Measurements from ENCODE around the gene EVI5. TPM values are rescaled to one million over a fixed set of nuclear protein-coding genes. Genes with fewer than 3 reads are reported as not detected.

The EVI5 gene
- total and polyA plus RNA-seq, 2 donors (not counting 1 experiment from before 2014, with no cell fraction given) = 1.5 to 36.3 TPM

DNA sequence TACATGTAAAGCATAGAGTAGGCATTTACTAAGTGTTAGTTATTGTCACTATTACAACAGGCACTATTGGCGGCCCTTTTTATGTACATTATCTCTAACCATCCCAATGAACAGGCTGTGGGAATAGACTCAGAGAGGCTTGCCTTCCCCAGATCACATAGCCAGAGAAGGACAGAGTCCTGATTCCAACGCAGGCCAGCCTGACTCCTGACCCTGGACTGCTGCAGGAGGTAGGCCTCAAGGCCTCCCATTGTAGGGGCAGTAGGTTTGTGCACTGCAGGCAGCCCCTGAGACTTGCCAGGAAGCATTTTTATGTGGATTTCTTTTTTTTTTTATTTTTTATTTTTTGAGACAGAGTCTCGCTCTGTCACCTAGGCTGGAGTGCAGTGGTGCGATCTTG is 291.8 kb downstream of the EVI5 start:
- H3K9me3 Mint-ChIP-seq (ENCODE audit: insufficient read depth) = no peaks in the 10 kb centered on the region
- ChIA-PET CTCF (no interaction called here), POLR2A (no interaction called here)
- no peak for ATAC-seq (ENCODE audit: low read depth)
- no peak overlapping the region for H3K27ac Mint-ChIP-seq
- H3K4me3 ChIP-seq (ENCODE audit: control extremely low read depth in 1 of 5, extremely low read depth in 1 of 5, insufficient read depth in 1 of 5, low read depth in 2 of 5, low read length in 4 of 5) = no peak overlapping the region
- intact Hi-C loops (cut with micrococcal nuclease) = no loop called here
- no peaks in the 10 kb centered on the region for H4K20me1 ChIP-seq (ENCODE audit: control insufficient read depth, insufficient read depth, low read length, poor library complexity, severe bottlenecking)
- no peak overlapping the region for H2AFZ ChIP-seq (ENCODE audit: insufficient read depth, low read depth, low read length, poor library complexity, severe bottlenecking)
- DNase-seq = no peak
- WGBS (ENCODE audit: insufficient coverage) = 100% methylated on average over 3 of the region's 4 CpGs
- H3K4me1 Mint-ChIP-seq = no peaks in the 10 kb centered on the region
- H3K27me3 ChIP-seq (replicated peaks in 1 of 4; ENCODE audit: control extremely low read depth in 1 of 4, control insufficient read depth in 3 of 4, insufficient read depth in 4 of 4, low read length in 3 of 4) = no peaks in the 10 kb centered on the region
- no peak for TF ChIP-seq EZH2 (IDR thresholded peaks at IDR 0.05; ENCODE audit: borderline replicate concordance, insufficient read depth, low read depth, low read length, poor library complexity, severe bottlenecking)
- no peaks in the 10 kb centered on the region for H3K36me3 ChIP-seq (replicated peaks in 1 of 2; ENCODE audit: control extremely low read depth in 1 of 2, control insufficient read depth in 1 of 2, extremely low read depth in 1 of 2, insufficient read depth in 2 of 2, low read length in 1 of 2)
- H3K79me2 ChIP-seq (ENCODE audit: control insufficient read depth, insufficient read depth, low read length) = no peaks in the 10 kb centered on the region
- H3K9me3 ChIP-seq (ENCODE audit: control extremely low read depth in 1 of 3, control insufficient read depth in 2 of 3, insufficient read depth in 1 of 3, low read length in 2 of 3) = no peaks in the 10 kb centered on the region
- H3K4me3 Mint-ChIP-seq = no peak overlapping the region
- no peak overlapping the region for H3K27ac ChIP-seq (ENCODE audit: low read length in 2 of 2)
- no peaks in the 10 kb centered on the region for H3K4me1 ChIP-seq (ENCODE audit: control insufficient read depth in 2 of 2, insufficient read depth in 2 of 2, low read length in 2 of 2)
- H3K9ac ChIP-seq (ENCODE audit: low read length) = no peak overlapping the region
- H3K27me3 Mint-ChIP-seq = no peaks in the 10 kb centered on the region
- no peak overlapping the region for H3K4me2 ChIP-seq (replicated peaks; ENCODE audit: low read depth, low read length, poor library complexity, severe bottlenecking)

DNA sequence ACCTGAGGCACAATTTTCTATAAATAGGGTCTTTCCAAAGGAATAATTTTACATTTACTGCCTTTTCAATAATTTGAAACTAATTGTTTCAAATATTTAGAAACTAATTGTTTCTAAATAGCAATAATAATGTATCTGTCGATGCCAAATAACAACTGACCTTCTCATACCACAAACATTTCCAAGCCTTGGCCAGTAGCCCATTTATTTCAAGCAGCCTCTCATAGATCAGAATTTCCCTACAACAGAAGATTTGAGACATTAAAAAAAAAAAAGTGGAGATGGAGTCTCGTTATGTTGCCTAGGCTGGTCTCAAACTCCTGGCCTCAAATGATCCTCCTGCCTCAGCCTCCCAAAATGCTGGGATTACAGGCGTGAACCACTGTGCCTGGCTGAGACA is 296.1 kb downstream of the EVI5 start:
- ATAC-seq (ENCODE audit: low read depth) (no peak), DNase-seq (no peak)
- Histone ChIP-seq H3K4me1 (ENCODE audit: control insufficient read depth in 2 of 2, insufficient read depth in 2 of 2, low read length in 2 of 2) (peaks cover 14 to 20% of the 10 kb centered on the region in 2 donors), H3K36me3 (replicated peaks in 1 of 2; ENCODE audit: control extremely low read depth in 1 of 2, control insufficient read depth in 1 of 2, extremely low read depth in 1 of 2, insufficient read depth in 2 of 2, low read length in 1 of 2) (no peaks in the 10 kb centered on the region), H3K9me3 (ENCODE audit: control extremely low read depth in 1 of 3, control insufficient read depth in 2 of 3, insufficient read depth in 1 of 3, low read length in 2 of 3) (no peaks in the 10 kb centered on the region), H3K27ac (ENCODE audit: low read length in 2 of 2) (no peak overlapping the region), H2AFZ (ENCODE audit: insufficient read depth, low read depth, low read length, poor library complexity, severe bottlenecking) (no peak overlapping the region), H3K4me3 (ENCODE audit: control extremely low read depth in 1 of 5, extremely low read depth in 1 of 5, insufficient read depth in 1 of 5, low read depth in 2 of 5, low read length in 4 of 5) (no peak overlapping the region), H3K4me2 (replicated peaks; ENCODE audit: low read depth, low read length, poor library complexity, severe bottlenecking) (no peak overlapping the region), H3K27me3 (replicated peaks in 1 of 4; ENCODE audit: control extremely low read depth in 1 of 4, control insufficient read depth in 3 of 4, insufficient read depth in 4 of 4, low read length in 3 of 4) (peaks cover 0 to 28% (median 8%) of the 10 kb centered on the region in 4 experiments), H3K9ac (ENCODE audit: low read length) (no peak overlapping the region), H3K79me2 (ENCODE audit: control insufficient read depth, insufficient read depth, low read length) (no peaks in the 10 kb centered on the region), H4K20me1 (ENCODE audit: control insufficient read depth, insufficient read depth, low read length, poor library complexity, severe bottlenecking) (no peaks in the 10 kb centered on the region)
- intact Hi-C loops (cut with micrococcal nuclease) = loop anchor here (5.0 to 10.0 kb wide), 3 partner anchors 46 to 192 kb away; partner anchors contain the start of genes GLMN and RPAP2
- Mint-ChIP-seq H3K4me1 (peaks cover 17% of the 10 kb centered on the region), H3K27me3 (peaks cover 11% of the 10 kb centered on the region), H3K4me3 (no peak overlapping the region), H3K27ac (no peak overlapping the region), H3K9me3 (ENCODE audit: insufficient read depth) (no peaks in the 10 kb centered on the region)
- ChIA-PET CTCF (interaction anchor here (0.6 kb wide), 1 partner anchor 26 kb away, joined by 3 read pairs; no protein-coding TSS in a partner anchor), POLR2A (no interaction called here)
- no peak for TF ChIP-seq EZH2 (IDR thresholded peaks at IDR 0.05; ENCODE audit: borderline replicate concordance, insufficient read depth, low read depth, low read length, poor library complexity, severe bottlenecking)
- WGBS (ENCODE audit: insufficient coverage) = no CpG with 5 or more reads among the region's 3 CpGs

Data from B cell (primary cell).